GM23338 (cell line): ENCODE data around the gene TYMS. TPM values are rescaled to one million over a fixed set of nuclear protein-coding genes. Genes with fewer than 3 reads are reported as not detected.

Experiments
- ATAC-seq: fragments of 200-7000 bp; cut with Tn5 transposase; 3 replicates; pipeline ENCODE4 v1.9.1; 2020
- DNase-seq: peaks from one replicate; pipeline ENCODE4 v3.0.0-alpha.2; 2015; ENCODE audit warnings: low spot score
- H2AFZ ChIP-seq: fragments of 200-600 bp; sonication (generic); 2 replicates; pipeline ENCODE4 v1.8.0; 2016; ENCODE audit warnings: antibody characterized with exemption, mild to moderate bottlenecking, moderate library complexity
- H3F3A ChIP-seq: fragments of 200-600 bp; sonication (generic); replicated peaks from 2 replicates; pipeline ENCODE4 v1.8.0; 2017; ENCODE audit warnings: antibody characterized with exemption, mixed run types, low read depth
- H3K27ac ChIP-seq: fragments of 200-600 bp; sonication (generic); 2 replicates; pipeline ENCODE4 v1.6.1; 2016; ENCODE audit warnings: low read depth
- H3K27me3 ChIP-seq: fragments of 200-600 bp; sonication (generic); 2 replicates; pipeline ENCODE4 v1.8.0; 2016; ENCODE audit warnings: mild to moderate bottlenecking, mixed run types, moderate library complexity; ENCODE audit not compliant: insufficient read depth
- H3K36me3 ChIP-seq: fragments of 200-600 bp; sonication (generic); 2 replicates; pipeline ENCODE4 v1.8.0; 2016; ENCODE audit warnings: mild to moderate bottlenecking; ENCODE audit not compliant: insufficient read depth
- H3K4me1 ChIP-seq: fragments of 200-600 bp; sonication (generic); 2 replicates; pipeline ENCODE4 v1.8.0; 2016; ENCODE audit warnings: mild to moderate bottlenecking, moderate library complexity; ENCODE audit not compliant: insufficient read depth
- H3K4me2 ChIP-seq: fragments of 200-600 bp; sonication (generic); 2 replicates; pipeline ENCODE4 v1.7.1; 2017; ENCODE audit warnings: mixed run types
- H3K4me3 ChIP-seq: fragments of 200-600 bp; sonication (generic); 2 replicates; pipeline ENCODE4 v1.6.1; 2016; ENCODE audit warnings: mixed run types
- H3K79me2 ChIP-seq: fragments of 200-600 bp; sonication (generic); replicated peaks from 2 replicates; pipeline ENCODE4 v1.8.0; 2017; ENCODE audit warnings: mild to moderate bottlenecking; ENCODE audit not compliant: insufficient read depth
- H3K9me2 ChIP-seq: fragments of 200-600 bp; sonication (generic); 2 replicates; pipeline ENCODE4 v1.8.0; 2017; ENCODE audit not compliant: insufficient read depth
- H4K20me1 ChIP-seq: fragments of 200-600 bp; sonication (generic); replicated peaks from 2 replicates; pipeline ENCODE4 v1.8.0; 2017; ENCODE audit warnings: mild to moderate bottlenecking; ENCODE audit not compliant: insufficient read depth
- H3K27ac Mint-ChIP-seq: 2 replicates; pipeline ENCODE4 v1.8.0; 2020; ENCODE audit warnings: inconsistent platforms, mild to moderate bottlenecking, moderate library complexity, mixed read lengths
- H3K27me3 Mint-ChIP-seq: 3 replicates; pipeline ENCODE4 v1.8.0; 2022; ENCODE audit warnings: low read depth, mild to moderate bottlenecking, moderate library complexity, mixed read lengths, inconsistent platforms; ENCODE audit not compliant: insufficient read depth, poor library complexity
- H3K36me3 Mint-ChIP-seq: 3 replicates; pipeline ENCODE4 v1.8.0; 2021; ENCODE audit warnings: low read depth, mild to moderate bottlenecking, inconsistent platforms, moderate library complexity, mixed read lengths
- H3K4me1 Mint-ChIP-seq: 3 replicates; pipeline ENCODE4 v1.8.0; 2020; ENCODE audit warnings: mild to moderate bottlenecking, inconsistent platforms, mixed read lengths
- H3K4me3 Mint-ChIP-seq: 3 replicates; pipeline ENCODE4 v1.8.0; 2021; ENCODE audit warnings: moderate library complexity, mild to moderate bottlenecking, inconsistent platforms, mixed read lengths
- H3K9me3 Mint-ChIP-seq: 3 replicates; pipeline ENCODE4 v1.8.0; 2020; ENCODE audit warnings: moderate library complexity, mild to moderate bottlenecking, inconsistent platforms, mixed read lengths
- CREB1 ChIP-seq: fragments of 250-450 bp; sonication (Bioruptor Pico); IDR thresholded peaks from 2 replicates; pipeline ENCODE4 v1.5.0; 2020; ENCODE audit warnings: low read depth, mild to moderate bottlenecking, moderate library complexity
- EZH2 ChIP-seq: fragments of 200-600 bp; sonication (generic); IDR thresholded peaks from one replicate; pipeline ENCODE4 v1.8.0; 2017; ENCODE audit warnings: antibody characterized with exemption, mild to moderate bottlenecking, low read depth; ENCODE audit not compliant: unreplicated experiment
- EZH2phosphoT487 ChIP-seq: fragments of 200-600 bp; sonication (generic); IDR thresholded peaks from one replicate; pipeline ENCODE4 v1.8.1; 2018; ENCODE audit warnings: antibody characterized with exemption; ENCODE audit not compliant: unreplicated experiment
- JUNB ChIP-seq: IDR thresholded peaks from one replicate; pipeline ENCODE4 v1.6.1; 2016; ENCODE audit warnings: antibody characterized with exemption; ENCODE audit not compliant: unreplicated experiment
- NANOG ChIP-seq: IDR thresholded peaks from 2 replicates; pipeline ENCODE4 v1.6.1; 2016; ENCODE audit warnings: antibody characterized with exemption, borderline replicate concordance
- POLR2AphosphoS5 ChIP-seq: IDR thresholded peaks from 2 replicates; pipeline ENCODE4 v1.6.1; 2016; ENCODE audit warnings: antibody characterized with exemption, low read depth
- STAT1 ChIP-seq: IDR thresholded peaks from one replicate; pipeline ENCODE4 v1.6.1; 2016; ENCODE audit warnings: antibody characterized with exemption; ENCODE audit not compliant: unreplicated experiment
- ZNF114 ChIP-seq: fragments of 250-450 bp; sonication (Bioruptor Pico); IDR thresholded peaks from 2 replicates; pipeline ENCODE4 v1.5.0; 2020; ENCODE audit warnings: mild to moderate bottlenecking, moderate library complexity
- ZNF331 ChIP-seq: fragments of 250-450 bp; sonication (Bioruptor Pico); IDR thresholded peaks from 2 replicates; pipeline ENCODE4 v1.5.0; 2020; ENCODE audit warnings: low read depth, mild to moderate bottlenecking, moderate library complexity
- polyA plus RNA-seq: library from polyadenylated mRNA; unstranded; fragments of >200 nt; fragmentation: Nextera tagmentation; extraction: Ambion mirVana; gene quantifications from 2 replicates; pipeline ENCODE4 v1.2.1, GENCODE V29; 2016
- total RNA-seq: library from RNA; depleted of rRNA; stranded (reverse); fragments of >200 nt; shearing (Covaris generic); gene quantifications from 2 replicates; pipeline ENCODE4 v1.2.3, GENCODE V29; 2014
- TF ChIP-seq, protein P1 (sequence below): IDR thresholded peaks from 2 replicates; pipeline ENCODE4 v1.6.1; 2016; ENCODE audit warnings: antibody characterized with exemption
- TF ChIP-seq, protein P2 (sequence below), 2 experiments: fragments of 200-600 bp in 1 of 2; sonication (generic) in 1 of 2; conservative IDR thresholded peaks; 2 replicates each; pipeline versions ENCODE4 v1.5.1 to v1.6.1; 2016 to 2017; ENCODE audit warnings: antibody characterized with exemption in 2 of 2, low read depth in 2 of 2, mild to moderate bottlenecking in 2 of 2, moderate library complexity in 1 of 2
- TF ChIP-seq, protein P3 (sequence below): IDR thresholded peaks from one replicate; pipeline ENCODE4 v1.6.1; 2018; ENCODE audit warnings: antibody characterized with exemption; ENCODE audit not compliant: unreplicated experiment
- TF ChIP-seq, protein P4 (sequence below): fragments of 250-450 bp; sonication (Bioruptor Pico); IDR thresholded peaks from 2 replicates; pipeline ENCODE4 v1.5.0; 2020; ENCODE audit warnings: mild to moderate bottlenecking, moderate library complexity

Gene TYMS
- total and polyA plus RNA-seq, 2 experiments from 2014 or later = 52.9 to 72.3 TPM

DNA sequence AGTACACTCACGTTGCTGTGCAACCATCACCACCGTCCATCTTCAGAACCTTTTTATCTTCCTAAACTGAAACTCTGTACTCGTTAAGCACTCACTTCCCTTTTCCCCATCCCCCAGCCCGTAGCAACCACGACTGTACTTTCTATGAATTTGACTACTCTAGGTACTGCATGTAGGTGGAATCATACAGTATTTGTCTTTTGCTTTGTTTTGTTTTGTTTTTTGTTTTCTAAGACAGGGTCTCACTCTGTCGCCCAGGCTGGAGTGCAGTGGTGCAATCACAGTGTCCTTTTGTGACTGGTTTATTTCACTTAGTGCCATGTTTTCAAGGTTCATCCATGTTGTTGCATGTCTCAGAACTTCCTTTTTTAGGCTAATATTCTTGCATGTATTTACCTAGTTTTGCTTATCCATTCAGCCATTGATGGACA, 7.0 kb upstream of the TYMS start:
- H3F3A ChIP-seq = no peaks in the 10 kb centered on the region
- Mint-ChIP-seq H3K27ac (no peak overlapping the region), H3K36me3 (peaks cover under 1% of the 10 kb centered on the region; the same call in 1 of the 3 replicates), H3K4me3 (no peak overlapping the region), H3K9me3 (no peaks in the 10 kb centered on the region; the same call in 2 of the 3 replicates), H3K27me3 (peaks cover 7% of the 10 kb centered on the region), H3K4me1 (peaks cover 20% of the 10 kb centered on the region; the same call in 2 of the 3 replicates)
- no peaks in the 10 kb centered on the region for H3K36me3 ChIP-seq
- peaks cover 2% of the 10 kb centered on the region for H3K4me1 ChIP-seq
- H3K27me3 ChIP-seq = no peaks in the 10 kb centered on the region
- no peak overlapping the region for H2AFZ ChIP-seq
- H3K27ac ChIP-seq = no peak overlapping the region
- H3K4me2 ChIP-seq = no peak overlapping the region
- DNase-seq (no peak), ATAC-seq (no peak)
- no peaks in the 10 kb centered on the region; the same call in 1 of the 2 replicates for H4K20me1 ChIP-seq
- peaks cover 4% of the 10 kb centered on the region; the same call in 1 of the 2 replicates for H3K79me2 ChIP-seq
- TF ChIP-seq, protein P1, sequence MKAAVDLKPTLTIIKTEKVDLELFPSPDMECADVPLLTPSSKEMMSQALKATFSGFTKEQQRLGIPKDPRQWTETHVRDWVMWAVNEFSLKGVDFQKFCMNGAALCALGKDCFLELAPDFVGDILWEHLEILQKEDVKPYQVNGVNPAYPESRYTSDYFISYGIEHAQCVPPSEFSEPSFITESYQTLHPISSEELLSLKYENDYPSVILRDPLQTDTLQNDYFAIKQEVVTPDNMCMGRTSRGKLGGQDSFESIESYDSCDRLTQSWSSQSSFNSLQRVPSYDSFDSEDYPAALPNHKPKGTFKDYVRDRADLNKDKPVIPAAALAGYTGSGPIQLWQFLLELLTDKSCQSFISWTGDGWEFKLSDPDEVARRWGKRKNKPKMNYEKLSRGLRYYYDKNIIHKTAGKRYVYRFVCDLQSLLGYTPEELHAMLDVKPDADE = no peak
- TF ChIP-seq POLR2AphosphoS5 (no peak), STAT1 (no peak), ZNF331 (CRISPR knock-in tag) (no peak), NANOG (no peak), JUNB (no peak), EZH2phosphoT487 (no peak), ZNF114 (CRISPR knock-in tag) (no peak), EZH2 (no peak), CREB1 (no peak)
- TF ChIP-seq, protein P2, sequence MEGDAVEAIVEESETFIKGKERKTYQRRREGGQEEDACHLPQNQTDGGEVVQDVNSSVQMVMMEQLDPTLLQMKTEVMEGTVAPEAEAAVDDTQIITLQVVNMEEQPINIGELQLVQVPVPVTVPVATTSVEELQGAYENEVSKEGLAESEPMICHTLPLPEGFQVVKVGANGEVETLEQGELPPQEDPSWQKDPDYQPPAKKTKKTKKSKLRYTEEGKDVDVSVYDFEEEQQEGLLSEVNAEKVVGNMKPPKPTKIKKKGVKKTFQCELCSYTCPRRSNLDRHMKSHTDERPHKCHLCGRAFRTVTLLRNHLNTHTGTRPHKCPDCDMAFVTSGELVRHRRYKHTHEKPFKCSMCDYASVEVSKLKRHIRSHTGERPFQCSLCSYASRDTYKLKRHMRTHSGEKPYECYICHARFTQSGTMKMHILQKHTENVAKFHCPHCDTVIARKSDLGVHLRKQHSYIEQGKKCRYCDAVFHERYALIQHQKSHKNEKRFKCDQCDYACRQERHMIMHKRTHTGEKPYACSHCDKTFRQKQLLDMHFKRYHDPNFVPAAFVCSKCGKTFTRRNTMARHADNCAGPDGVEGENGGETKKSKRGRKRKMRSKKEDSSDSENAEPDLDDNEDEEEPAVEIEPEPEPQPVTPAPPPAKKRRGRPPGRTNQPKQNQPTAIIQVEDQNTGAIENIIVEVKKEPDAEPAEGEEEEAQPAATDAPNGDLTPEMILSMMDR (conservative IDR thresholded peaks at IDR 0.05; ENCODE audit: low read depth in 2 of 2) = no peak
- TF ChIP-seq, protein P3, sequence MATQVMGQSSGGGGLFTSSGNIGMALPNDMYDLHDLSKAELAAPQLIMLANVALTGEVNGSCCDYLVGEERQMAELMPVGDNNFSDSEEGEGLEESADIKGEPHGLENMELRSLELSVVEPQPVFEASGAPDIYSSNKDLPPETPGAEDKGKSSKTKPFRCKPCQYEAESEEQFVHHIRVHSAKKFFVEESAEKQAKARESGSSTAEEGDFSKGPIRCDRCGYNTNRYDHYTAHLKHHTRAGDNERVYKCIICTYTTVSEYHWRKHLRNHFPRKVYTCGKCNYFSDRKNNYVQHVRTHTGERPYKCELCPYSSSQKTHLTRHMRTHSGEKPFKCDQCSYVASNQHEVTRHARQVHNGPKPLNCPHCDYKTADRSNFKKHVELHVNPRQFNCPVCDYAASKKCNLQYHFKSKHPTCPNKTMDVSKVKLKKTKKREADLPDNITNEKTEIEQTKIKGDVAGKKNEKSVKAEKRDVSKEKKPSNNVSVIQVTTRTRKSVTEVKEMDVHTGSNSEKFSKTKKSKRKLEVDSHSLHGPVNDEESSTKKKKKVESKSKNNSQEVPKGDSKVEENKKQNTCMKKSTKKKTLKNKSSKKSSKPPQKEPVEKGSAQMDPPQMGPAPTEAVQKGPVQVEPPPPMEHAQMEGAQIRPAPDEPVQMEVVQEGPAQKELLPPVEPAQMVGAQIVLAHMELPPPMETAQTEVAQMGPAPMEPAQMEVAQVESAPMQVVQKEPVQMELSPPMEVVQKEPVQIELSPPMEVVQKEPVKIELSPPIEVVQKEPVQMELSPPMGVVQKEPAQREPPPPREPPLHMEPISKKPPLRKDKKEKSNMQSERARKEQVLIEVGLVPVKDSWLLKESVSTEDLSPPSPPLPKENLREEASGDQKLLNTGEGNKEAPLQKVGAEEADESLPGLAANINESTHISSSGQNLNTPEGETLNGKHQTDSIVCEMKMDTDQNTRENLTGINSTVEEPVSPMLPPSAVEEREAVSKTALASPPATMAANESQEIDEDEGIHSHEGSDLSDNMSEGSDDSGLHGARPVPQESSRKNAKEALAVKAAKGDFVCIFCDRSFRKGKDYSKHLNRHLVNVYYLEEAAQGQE = no peak
- TF ChIP-seq, protein P4, sequence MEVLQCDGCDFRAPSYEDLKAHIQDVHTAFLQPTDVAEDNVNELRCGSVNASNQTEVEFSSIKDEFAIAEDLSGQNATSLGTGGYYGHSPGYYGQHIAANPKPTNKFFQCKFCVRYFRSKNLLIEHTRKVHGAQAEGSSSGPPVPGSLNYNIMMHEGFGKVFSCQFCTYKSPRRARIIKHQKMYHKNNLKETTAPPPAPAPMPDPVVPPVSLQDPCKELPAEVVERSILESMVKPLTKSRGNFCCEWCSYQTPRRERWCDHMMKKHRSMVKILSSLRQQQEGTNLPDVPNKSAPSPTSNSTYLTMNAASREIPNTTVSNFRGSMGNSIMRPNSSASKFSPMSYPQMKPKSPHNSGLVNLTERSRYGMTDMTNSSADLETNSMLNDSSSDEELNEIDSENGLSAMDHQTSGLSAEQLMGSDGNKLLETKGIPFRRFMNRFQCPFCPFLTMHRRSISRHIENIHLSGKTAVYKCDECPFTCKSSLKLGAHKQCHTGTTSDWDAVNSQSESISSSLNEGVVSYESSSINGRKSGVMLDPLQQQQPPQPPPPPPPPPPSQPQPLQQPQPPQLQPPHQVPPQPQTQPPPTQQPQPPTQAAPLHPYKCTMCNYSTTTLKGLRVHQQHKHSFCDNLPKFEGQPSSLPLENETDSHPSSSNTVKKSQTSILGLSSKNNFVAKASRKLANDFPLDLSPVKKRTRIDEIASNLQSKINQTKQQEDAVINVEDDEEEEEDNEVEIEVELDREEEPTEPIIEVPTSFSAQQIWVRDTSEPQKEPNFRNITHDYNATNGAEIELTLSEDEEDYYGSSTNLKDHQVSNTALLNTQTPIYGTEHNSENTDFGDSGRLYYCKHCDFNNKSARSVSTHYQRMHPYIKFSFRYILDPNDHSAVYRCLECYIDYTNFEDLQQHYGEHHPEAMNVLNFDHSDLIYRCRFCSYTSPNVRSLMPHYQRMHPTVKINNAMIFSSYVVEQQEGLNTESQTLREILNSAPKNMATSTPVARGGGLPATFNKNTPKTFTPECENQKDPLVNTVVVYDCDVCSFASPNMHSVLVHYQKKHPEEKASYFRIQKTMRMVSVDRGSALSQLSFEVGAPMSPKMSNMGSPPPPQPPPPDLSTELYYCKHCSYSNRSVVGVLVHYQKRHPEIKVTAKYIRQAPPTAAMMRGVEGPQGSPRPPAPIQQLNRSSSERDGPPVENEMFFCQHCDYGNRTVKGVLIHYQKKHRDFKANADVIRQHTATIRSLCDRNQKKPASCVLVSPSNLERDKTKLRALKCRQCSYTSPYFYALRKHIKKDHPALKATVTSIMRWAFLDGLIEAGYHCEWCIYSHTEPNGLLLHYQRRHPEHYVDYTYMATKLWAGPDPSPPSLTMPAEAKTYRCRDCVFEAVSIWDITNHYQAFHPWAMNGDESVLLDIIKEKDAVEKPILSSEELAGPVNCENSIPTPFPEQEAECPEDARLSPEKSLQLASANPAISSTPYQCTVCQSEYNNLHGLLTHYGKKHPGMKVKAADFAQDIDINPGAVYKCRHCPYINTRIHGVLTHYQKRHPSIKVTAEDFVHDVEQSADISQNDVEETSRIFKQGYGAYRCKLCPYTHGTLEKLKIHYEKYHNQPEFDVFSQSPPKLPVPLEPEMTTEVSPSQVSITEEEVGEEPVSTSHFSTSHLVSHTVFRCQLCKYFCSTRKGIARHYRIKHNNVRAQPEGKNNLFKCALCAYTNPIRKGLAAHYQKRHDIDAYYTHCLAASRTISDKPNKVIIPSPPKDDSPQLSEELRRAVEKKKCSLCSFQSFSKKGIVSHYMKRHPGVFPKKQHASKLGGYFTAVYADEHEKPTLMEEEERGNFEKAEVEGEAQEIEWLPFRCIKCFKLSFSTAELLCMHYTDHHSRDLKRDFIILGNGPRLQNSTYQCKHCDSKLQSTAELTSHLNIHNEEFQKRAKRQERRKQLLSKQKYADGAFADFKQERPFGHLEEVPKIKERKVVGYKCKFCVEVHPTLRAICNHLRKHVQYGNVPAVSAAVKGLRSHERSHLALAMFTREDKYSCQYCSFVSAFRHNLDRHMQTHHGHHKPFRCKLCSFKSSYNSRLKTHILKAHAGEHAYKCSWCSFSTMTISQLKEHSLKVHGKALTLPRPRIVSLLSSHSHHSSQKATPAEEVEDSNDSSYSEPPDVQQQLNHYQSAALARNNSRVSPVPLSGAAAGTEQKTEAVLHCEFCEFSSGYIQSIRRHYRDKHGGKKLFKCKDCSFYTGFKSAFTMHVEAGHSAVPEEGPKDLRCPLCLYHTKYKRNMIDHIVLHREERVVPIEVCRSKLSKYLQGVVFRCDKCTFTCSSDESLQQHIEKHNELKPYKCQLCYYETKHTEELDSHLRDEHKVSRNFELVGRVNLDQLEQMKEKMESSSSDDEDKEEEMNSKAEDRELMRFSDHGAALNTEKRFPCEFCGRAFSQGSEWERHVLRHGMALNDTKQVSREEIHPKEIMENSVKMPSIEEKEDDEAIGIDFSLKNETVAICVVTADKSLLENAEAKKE (CRISPR knock-in tag) = no peak
- H3K9me2 ChIP-seq = no peaks in the 10 kb centered on the region
- no peak overlapping the region for H3K4me3 ChIP-seq
